ENCODE measurements around the gene NUDCD3. TPM values are rescaled to one million over a fixed set of nuclear protein-coding genes. Genes with fewer than 3 reads are reported as not detected.

Gene NUDCD3
- total RNA-seq, 4 donors from 2014 or later = 29.7 to 66.7 (median 40.0) TPM

GRCh38 chr7:44384586-44385433, 105.6 kb downstream of the NUDCD3 start:
- no peak for TF ChIP-seq CTCF (IDR thresholded peaks at IDR 0.05; ENCODE audit: low read depth)

GRCh38 chr7:44383566-44383965, 106.9 kb downstream of the NUDCD3 start:
- no peak for TF ChIP-seq CTCF (IDR thresholded peaks at IDR 0.05; ENCODE audit: low read depth)

GRCh38 chr7:44382459-44383265, 107.8 kb downstream of the NUDCD3 start:
- TF ChIP-seq CTCF (IDR thresholded peaks at IDR 0.05; ENCODE audit: low read depth) = no peak

GRCh38 chr7:44381494-44382220, 108.8 kb downstream of the NUDCD3 start:
- no peak for TF ChIP-seq CTCF (IDR thresholded peaks at IDR 0.05; ENCODE audit: low read depth)

GRCh38 chr7:44380831-44381493, 109.5 kb downstream of the NUDCD3 start:
- no peak for TF ChIP-seq CTCF (IDR thresholded peaks at IDR 0.05; ENCODE audit: low read depth)

- no peak for TF ChIP-seq CTCF (IDR thresholded peaks at IDR 0.05; ENCODE audit: low read depth)
These were observed 110.1 kb downstream of the NUDCD3 start for GRCh38 chr7:44380189-44380830.
